GM18502 (cell line): Measurements from ENCODE around the gene SSTR1.
"Not testable (repeated sequence)": the region's sequence is repeated elsewhere in the genome, so short reads cannot be mapped to it uniquely, and the experiment has no call there.

Source experiments
- ATAC-seq: cut with Tn5 transposase; IDR thresholded peaks from one replicate; pipeline ENCODE4 v1.9.1; 2021; ENCODE audit warnings: mild to moderate bottlenecking; ENCODE audit not compliant: unreplicated experiment, poor library complexity

The SSTR1 gene

DNA sequence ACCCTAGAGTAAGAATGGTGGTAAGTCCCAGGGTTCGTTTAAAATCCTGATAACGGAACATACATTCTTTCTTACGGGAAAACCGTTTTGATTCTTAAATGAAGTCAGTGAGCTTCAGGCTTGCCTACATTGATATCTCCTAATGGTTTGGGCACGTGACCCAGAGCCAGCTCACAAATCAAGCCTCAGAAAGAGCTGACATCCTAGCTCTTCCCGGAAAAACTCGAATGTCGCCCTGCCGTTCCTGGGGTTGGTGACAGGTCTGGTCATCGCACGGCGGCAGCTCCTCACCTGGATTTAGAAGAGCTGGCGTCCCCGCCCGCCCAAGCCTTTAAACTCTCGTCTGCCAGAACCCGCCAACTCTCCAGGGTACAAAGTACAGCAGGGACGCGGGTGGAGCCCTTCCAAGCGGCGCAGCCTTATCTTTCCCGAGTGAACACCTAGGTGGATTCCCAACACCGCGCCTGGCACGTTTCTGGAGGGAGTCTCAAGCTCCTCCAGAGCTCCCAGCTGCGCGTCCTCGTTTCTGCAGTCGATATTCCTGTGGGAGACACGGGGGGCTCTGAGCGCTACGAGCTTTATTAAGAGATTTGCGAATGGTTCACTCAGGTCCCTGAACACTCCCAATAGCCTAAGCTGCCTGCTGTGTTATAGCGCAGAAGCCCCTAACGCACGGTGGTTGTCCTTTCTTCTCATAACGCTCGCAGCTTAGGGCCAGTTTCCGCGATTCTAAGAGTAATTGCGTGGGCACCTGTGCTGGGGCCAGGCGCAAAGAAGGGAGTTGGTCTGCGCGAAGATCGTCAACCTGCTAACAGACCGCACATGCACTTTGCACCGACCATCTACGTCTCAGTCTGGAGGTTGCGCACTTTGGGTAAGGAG, at the start of gene SSTR1:
TSS of gene SSTR1 (plus strand) at position 169 of the 882 bp plus-strand sequence. CDS start 1,486 bp downstream, outside the sequence.
- ATAC-seq, result no peak

DNA sequence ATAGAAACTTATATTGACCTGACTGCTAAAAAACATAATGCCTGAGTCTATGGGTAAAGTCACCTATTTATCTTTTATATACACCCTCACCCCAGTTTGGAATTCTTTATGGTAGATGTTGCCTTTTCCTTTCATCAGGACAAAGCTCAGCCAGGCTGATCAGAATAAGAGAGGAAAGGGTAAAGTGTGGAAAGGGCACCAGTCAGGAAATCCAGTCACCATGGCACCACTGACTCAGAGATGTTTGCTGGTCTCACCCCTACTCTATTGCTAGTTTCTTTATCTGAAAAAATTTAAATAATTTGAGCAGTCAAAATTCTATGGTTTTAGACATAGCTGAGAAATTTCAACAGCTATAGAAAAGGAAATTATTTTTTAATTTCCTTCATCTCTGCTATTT, 49.2 kb upstream of the SSTR1 start:
- no peak for ATAC-seq

DNA sequence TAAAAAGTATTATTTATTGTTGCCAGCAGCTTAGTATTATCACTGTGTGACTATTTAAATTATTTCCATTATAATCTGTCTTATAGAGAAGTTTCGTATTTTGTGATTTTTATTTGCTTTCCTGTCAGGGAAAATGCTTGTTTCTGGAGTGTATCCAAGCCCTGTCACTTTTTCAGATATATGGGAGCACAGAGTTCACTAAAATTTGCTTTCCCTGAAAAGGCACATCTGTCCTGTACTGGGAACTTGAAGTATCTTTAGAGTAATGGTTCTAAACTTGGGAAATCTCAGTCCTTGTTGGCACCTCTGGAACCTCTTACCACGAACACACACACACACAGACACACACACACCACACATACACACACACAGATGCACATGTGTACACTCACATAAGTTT, 39.3 kb upstream of the SSTR1 start:
- ATAC-seq, result no peak

- ATAC-seq, result no peak
These were observed 36.5 kb upstream of the SSTR1 start for GRCh38 chr14:38171197-38171596.

GRCh38 chr14:38174711-38175110, 33.0 kb upstream of the SSTR1 start:
- no peak for ATAC-seq

DNA sequence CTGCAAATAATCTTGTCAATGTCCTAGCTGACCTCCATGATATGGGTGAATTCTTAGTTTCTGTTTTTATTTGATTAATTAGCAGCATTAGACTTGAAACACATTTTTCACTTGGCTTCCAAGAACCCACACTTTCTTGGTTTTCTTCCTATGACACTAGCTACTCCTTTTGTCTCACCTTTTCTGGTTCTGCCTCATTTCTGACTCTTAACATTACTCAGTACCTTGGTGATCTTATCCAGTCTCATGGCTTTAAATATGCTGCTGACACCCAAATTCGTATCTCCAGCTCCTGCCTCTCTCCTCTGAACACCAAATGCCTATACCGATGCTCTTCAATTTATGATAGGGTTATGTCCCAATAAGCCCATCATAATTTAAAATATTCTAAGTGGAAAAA, 32.0 kb upstream of the SSTR1 start:
- ATAC-seq, result no peak

DNA sequence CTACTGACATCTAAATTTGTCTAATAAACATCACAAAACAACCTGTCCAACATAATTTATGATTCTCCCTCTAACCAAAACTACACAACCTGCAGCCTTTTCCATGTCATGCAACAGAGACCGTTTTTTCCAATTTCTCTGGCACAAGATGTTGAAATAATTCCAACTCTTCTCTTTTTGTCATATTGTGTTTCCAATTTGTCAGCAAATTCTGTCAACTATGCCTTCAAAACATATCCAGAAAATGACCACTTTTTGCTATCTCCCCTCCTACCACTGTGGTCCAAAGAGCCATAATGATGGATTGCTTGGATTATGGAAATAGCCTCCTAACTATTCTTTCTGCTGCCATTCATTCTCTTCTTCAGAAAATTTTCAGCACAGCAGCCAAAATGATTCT, 31.3 kb upstream of the SSTR1 start:
- no peak for ATAC-seq

- no peak for ATAC-seq
These were observed 23.6 kb upstream of the SSTR1 start for GRCh38 chr14:38184132-38184531.

DNA sequence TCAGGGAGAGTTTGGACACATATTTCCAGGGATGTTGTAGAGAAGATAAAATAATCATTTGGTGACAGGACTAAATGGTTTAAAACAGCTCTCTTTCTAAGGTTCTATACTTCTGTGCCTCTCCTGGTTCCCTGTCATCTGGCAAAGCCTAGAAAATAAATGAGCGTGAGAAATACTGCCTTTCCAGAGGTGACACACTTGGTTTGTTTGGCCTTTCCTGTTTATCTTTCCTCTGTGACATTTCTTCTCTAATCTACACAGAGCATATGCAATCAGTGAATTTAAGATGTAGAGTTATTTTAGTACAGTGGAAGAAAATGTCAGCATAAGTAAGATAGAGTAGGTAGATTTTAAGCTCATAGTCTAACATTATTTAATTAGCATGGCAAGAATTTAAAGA, 22.0 kb upstream of the SSTR1 start:
- ATAC-seq, result no peak

- ATAC-seq, result no peak
These were observed 21.5 kb upstream of the SSTR1 start for GRCh38 chr14:38186216-38186615.

DNA sequence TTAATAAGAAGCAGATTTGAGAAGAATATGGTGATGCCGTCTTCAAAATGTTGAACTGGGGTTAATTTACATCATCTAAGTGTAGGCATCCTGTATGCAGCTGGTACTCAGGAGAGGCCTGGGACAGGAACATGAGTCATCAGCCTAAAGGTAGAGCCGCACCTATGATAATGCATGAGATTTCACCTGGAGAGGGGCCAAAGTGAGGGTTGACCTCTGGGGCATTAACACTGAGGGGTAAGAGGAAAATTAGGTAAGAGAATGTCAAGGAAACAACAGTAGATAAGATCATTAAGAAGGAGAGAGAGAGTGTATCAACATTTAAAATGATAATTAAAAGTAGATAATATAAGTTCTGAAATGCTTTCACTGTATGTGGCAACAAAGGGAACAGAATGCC, 20.2 kb upstream of the SSTR1 start:
- ATAC-seq, result no peak

DNA sequence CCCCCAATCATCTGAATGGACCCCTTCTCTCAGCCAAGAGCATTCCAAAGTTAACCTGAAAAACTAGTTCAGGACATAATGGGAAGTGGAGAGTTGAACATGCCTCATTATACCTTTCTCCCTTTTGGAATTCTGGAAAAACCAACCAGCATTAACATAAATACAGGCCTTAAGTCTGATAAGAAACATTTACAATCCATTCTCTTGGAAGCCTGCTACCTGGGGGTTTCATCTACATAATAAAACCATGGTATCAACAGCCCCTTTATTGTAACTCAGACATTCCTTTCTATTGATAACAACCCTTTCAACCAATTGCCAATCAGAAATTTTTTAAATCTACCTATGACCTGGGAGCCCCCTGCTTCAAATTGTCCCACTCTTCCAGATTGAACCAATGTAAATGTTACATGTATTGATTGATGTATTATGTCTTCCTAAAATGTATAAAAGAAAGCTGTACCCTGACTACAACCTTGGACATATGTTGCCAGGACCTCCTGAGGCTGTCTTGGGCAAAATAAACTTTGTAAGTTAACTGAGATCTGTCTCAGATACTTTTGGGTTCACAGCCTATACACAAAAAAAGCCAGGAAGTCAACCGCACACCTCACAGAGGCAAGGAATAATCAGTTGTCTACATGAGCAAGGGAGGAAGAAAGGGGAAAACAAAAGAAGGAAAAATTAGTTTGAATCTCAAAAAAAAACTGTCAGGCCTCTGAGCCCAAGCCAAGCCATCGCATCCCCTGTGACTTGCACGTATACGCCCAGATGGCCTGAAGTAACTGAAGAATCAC, 17.6 kb upstream of the SSTR1 start:
- ATAC-seq, result no peak

DNA sequence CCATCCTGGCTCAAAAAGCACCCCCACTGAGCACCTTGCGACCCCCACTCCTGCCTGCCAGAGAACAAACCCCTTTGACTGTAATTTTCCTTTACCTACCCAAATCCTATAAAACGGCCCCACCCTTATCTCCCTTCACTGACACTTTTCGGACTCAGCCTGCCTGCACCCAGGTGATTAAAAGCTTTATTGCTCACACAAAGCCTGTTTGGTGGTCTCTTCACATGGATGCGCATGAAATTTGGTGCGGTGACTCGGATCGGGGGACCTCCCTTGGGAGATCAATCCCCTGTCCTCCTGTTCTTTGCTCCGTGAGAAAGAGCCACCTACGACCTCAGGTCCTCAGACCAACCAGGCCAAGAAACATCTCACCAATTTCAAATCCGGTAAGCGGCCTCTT, 16.9 kb upstream of the SSTR1 start:
- not testable (repeated sequence) for ATAC-seq

GRCh38 chr14:38191491-38191890, 16.2 kb upstream of the SSTR1 start:
- not testable (repeated sequence) for ATAC-seq

GRCh38 chr14:38197001-38197783, 10.5 kb upstream of the SSTR1 start:
- ATAC-seq, result peak; percentile 47

GRCh38 chr14:38197784-38198335, 9.8 kb upstream of the SSTR1 start:
- no peak for ATAC-seq

GRCh38 chr14:38198425-38198824, 9.3 kb upstream of the SSTR1 start:
- no peak for ATAC-seq

- no peak for ATAC-seq
These were observed 8.6 kb upstream of the SSTR1 start for GRCh38 chr14:38199076-38199475.

DNA sequence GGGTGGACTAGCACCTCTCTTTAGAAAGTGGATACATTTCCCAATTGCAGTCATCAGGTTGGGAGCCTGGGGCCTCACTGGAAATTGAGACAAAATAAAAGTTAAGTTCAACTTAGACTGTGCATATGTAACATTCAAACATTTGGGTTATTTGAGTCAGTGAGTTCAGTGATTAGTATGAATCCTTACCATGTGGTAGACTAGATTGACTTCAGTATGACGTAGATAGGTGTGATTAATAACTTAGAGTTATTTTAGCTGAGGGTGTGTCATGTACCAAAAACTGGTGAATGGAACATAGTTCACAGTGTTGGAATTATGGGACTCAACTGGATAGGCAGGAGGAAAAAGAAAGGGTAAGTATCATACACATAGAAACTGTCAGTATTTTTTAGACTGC, 8.0 kb upstream of the SSTR1 start:
- ATAC-seq, result no peak

DNA sequence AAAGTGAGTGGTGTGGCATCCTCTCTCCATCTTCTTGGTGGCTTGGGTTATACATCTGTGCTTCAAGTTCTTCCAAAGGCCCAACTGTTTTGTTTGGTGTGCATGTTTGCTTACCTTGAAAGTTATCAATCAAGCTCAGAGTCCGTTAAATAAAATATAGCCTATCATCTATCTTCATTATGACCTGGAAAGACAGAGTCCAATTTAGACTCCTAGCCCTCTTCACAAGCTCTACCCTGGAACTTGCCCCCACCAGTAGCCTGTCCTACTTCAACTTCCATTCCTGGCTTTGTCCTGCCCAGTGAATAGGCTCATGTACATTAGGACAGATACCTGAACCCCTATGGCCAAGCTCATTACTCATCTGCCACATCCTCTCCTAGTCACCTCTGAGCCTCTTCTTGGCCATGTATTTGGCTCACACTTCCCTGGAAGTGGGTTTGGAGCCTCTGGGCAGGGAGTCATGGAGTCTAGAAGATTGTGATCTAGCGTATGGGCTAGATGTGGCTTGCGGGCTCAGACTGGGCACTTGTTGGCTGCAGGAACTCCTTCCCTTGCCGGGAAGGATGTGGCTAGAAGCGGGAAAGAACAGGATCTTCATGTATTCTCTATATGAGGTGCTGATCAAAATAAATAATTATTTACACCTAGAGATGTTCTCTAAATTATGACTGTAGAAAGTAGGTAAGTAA, 6.4 kb upstream of the SSTR1 start:
- no peak for ATAC-seq
